Left lung (tissue), 10 donors: ENCODE results near the gene HNRNPM. TPM values are rescaled to one million over a fixed set of nuclear protein-coding genes. Genes with fewer than 3 reads are reported as not detected.
A peak's percentile ranks its signal among the peaks of the same experiment; 100 is the strongest.

ENCODE experiments used
- ATAC-seq: fragments of 200-7000 bp; cut with Tn5 transposase; one replicate; pipeline ENCODE4 v1.9.1; 2020; ENCODE audit warnings: moderate library complexity
- DNase-seq, 4 donors: peaks; one replicate each; pipeline ENCODE4 v3.0.0-alpha.2; 2013 to 2020
- H3K27ac ChIP-seq, 2 donors: fragments of 200-600 bp; sonication (generic) in 1 of 2; one replicate each; pipeline versions ENCODE4 v1.5.0 to v1.8.0; 2020 to 2021
- H3K27me3 ChIP-seq, 2 donors: fragments of 200-600 bp; sonication (generic) in 1 of 2; one replicate each; pipeline versions ENCODE4 v1.5.0 to v1.8.0; 2020 to 2021
- H3K36me3 ChIP-seq, 2 donors: fragments of 200-600 bp; sonication (generic) in 1 of 2; one replicate each; pipeline versions ENCODE4 v1.5.0 to v1.8.0; 2020 to 2021
- H3K4me1 ChIP-seq, 2 donors: fragments of 200-600 bp; one replicate each; pipeline ENCODE4 v1.8.0; 2021
- H3K4me3 ChIP-seq, 2 donors: fragments of 200-600 bp; sonication (generic) in 1 of 2; one replicate each; pipeline versions ENCODE4 v1.5.0 to v1.8.0; 2020 to 2021; ENCODE audit warnings: mild to moderate bottlenecking in 1 of 2
- H3K9me3 ChIP-seq, 2 donors: fragments of 200-600 bp; sonication (generic) in 1 of 2; one replicate each; pipeline versions ENCODE4 v1.5.0 to v1.8.0; 2020 to 2021
- intact Hi-C, 2 donors: fragments of 100-400 bp; cut with DNase I; formaldehyde crosslinking; loops; one replicate each; pipeline versions ENCODE4 v1.11.2 to v1.14.2; 2022
- polyA plus RNA-seq, 6 donors: library from polyadenylated mRNA; unstranded; fragments of 120-200 nt; gene quantifications; one replicate each; pipeline ENCODE4 v1.2.1, GENCODE V29; 2013; ENCODE audit not compliant: insufficient read length in 6 of 6
- total RNA-seq, 2 donors: library from RNA; stranded (reverse); fragmentation: NEBNext Ultra II Directional; extraction: Animal tissue kit (Norgen Biotek cat#: 25700); gene quantifications; one replicate each; pipeline ENCODE4 v1.2.1, GENCODE V29; 2021
- TF ChIP-seq, protein P1 (sequence below), 2 donors: fragments of 200-600 bp; sonication (generic) in 1 of 2; IDR thresholded peaks; one replicate each; pipeline versions ENCODE4 v1.5.0 to v1.8.0; 2021; ENCODE audit warnings: antibody characterized with exemption in 2 of 2
- donor health status: DM: no; HTN: yes; CAD: no.
- donor health status: DM: no; HTN: no; CAD: no.

HNRNPM gene
- total and polyA plus RNA-seq, 8 donors: 121 to 382 (median 335) TPM

DNA sequence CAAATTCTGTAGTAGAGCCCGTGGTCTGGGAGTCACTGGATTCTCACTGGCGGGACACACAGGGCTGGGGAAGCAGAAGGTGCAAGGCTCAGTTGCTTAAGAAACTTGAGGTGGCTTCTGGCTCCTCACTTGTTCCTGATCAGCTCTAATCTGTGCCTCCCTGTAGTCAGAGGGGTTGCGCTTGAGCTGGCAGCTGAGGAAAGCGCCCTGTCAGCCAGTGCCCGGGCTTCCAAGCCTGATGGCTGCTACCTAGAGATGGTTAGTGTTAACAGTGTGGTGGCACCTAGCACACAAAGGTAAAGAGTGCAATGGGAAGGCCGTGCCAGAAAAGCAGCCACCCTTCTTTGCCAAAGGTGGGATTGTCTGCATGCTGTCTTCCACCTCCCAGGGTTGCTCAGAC, 8.8 kb downstream of the HNRNPM start:
- intact Hi-C loops: no loop called here
- TF ChIP-seq, protein P1, sequence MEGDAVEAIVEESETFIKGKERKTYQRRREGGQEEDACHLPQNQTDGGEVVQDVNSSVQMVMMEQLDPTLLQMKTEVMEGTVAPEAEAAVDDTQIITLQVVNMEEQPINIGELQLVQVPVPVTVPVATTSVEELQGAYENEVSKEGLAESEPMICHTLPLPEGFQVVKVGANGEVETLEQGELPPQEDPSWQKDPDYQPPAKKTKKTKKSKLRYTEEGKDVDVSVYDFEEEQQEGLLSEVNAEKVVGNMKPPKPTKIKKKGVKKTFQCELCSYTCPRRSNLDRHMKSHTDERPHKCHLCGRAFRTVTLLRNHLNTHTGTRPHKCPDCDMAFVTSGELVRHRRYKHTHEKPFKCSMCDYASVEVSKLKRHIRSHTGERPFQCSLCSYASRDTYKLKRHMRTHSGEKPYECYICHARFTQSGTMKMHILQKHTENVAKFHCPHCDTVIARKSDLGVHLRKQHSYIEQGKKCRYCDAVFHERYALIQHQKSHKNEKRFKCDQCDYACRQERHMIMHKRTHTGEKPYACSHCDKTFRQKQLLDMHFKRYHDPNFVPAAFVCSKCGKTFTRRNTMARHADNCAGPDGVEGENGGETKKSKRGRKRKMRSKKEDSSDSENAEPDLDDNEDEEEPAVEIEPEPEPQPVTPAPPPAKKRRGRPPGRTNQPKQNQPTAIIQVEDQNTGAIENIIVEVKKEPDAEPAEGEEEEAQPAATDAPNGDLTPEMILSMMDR (IDR thresholded peaks at IDR 0.05): no peak
- Histone ChIP-seq H3K9me3 (no peaks in the 10 kb centered on the region), H3K27me3 (no peaks in the 10 kb centered on the region), H3K27ac (no peak overlapping the region), H3K36me3 (peaks cover 0 to 35% of the 10 kb centered on the region in 2 donors), H3K4me3 (no peak overlapping the region), H3K4me1 (peaks cover 37 to 95% of the 10 kb centered on the region in 2 donors)
- DNase-seq (no peak), ATAC-seq (no peak)

DNA sequence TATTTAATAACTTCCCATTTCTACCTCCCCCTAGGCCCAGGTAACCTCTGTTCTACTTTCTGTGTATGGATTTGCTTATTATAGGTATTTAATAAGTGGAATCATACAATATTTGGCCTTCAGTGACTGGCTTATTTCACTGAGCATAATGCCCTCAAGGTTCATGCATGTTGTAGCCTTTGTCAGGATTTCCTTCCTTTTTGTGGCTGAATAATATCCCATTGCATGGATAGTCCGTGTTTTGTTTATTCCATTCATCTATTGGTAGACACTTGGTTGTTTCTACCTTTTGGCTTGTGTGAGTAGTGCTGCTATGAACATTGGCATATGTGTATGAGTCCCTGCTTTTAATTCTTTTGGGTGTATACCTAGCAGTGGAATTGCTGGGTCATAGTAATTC, 9.4 kb downstream of the HNRNPM start:
- Histone ChIP-seq H3K9me3 (no peaks in the 10 kb centered on the region), H3K4me3 (no peak overlapping the region), H3K4me1 (peaks cover 39 to 95% of the 10 kb centered on the region in 2 donors), H3K27ac (peak overlapping the region in 1 of 2 donors; percentile 23), H3K36me3 (peaks cover 0 to 38% of the 10 kb centered on the region in 2 donors), H3K27me3 (no peaks in the 10 kb centered on the region)
- intact Hi-C loops: no loop called here
- DNase-seq: no peak
- TF ChIP-seq, protein P1 (IDR thresholded peaks at IDR 0.05): no peak
- ATAC-seq: no peak

DNA sequence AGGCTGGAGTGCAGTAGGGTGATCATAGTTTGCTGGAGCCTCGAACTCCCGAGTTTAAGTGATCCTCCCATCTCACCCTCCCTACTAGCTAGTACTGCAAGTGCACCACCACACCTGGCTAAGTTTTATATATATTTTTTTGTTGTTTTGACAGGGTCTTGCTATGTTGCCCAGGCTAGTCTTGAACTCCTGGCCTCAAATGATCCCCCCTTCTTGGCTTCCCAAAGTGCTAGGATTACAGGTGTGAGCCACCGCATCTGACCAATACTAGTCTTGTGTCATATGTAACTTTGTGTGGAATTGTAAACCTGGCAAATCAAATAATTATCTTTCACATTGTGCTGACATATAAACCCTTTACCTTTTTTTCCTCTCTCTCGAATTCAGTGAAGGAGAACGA, 10.2 kb downstream of the HNRNPM start:
- Histone ChIP-seq H3K27me3 (no peaks in the 10 kb centered on the region), H3K4me3 (no peak overlapping the region), H3K4me1 (peaks cover 45 to 97% of the 10 kb centered on the region in 2 donors), H3K36me3 (peaks cover 0 to 38% of the 10 kb centered on the region in 2 donors), H3K9me3 (no peaks in the 10 kb centered on the region), H3K27ac (no peak overlapping the region)
- ATAC-seq (no peak), DNase-seq (no peak)
- intact Hi-C loops: no loop called here
- TF ChIP-seq, protein P1 (IDR thresholded peaks at IDR 0.05): no peak

DNA sequence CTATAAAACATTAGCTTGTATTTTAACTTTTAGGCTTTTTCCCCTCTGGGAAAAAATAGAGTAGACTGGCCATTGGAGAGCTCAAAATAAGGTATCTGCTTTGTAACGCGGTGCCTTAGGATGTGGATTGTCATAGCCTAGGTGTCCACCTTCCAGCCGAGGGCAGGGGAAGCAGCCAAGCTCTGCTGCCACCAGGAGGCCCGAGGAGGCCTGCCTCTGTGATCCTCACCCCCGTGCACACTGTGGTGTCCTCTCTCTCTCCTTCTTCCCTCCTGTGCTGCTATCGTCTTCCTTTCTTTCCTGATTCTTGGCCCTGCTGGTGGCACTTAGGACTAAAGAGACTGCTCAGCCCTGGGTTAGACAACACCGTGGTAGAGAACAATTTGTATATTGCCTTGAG, 11.3 kb downstream of the HNRNPM start:
- H3K4me3 ChIP-seq: no peak overlapping the region
- H3K4me1 ChIP-seq: peaks cover 55 to 97% of the 10 kb centered on the region in 2 donors
- H3K36me3 ChIP-seq: peaks cover 0 to 38% of the 10 kb centered on the region in 2 donors
- intact Hi-C loops: no loop called here
- H3K27me3 ChIP-seq: no peaks in the 10 kb centered on the region
- H3K27ac ChIP-seq: no peak overlapping the region
- no peak for DNase-seq
- H3K9me3 ChIP-seq: no peaks in the 10 kb centered on the region
- ATAC-seq: no peak
- TF ChIP-seq, protein P1 (IDR thresholded peaks at IDR 0.05): no peak

DNA sequence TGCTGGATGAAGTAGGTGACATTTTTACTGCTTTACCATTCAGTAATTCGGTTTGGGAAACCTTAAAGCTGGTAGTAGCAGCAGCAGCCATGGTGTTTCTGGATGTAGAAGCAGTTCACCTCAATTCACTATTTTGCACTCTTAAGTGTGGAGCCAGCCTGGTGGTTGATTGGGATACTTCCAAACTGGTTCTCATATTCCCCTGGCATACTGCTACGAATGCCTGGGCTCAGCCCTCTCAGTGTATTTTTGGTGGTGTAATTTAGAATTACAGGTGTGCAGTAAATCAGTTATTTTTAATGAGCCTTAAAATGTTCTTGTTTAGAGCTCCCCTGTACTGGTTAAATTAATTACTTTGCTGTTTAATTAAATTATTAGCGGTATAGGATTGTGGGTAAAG, 12.4 kb downstream of the HNRNPM start:
- ATAC-seq: no peak
- H3K9me3 ChIP-seq: no peaks in the 10 kb centered on the region
- no peak overlapping the region for H3K27ac ChIP-seq
- TF ChIP-seq, protein P1 (IDR thresholded peaks at IDR 0.05): no peak
- no peaks in the 10 kb centered on the region for H3K27me3 ChIP-seq
- no peak for DNase-seq
- intact Hi-C loops: no loop called here
- H3K4me1 ChIP-seq: peaks cover 48 to 92% of the 10 kb centered on the region in 2 donors
- peaks cover 0 to 42% of the 10 kb centered on the region in 2 donors for H3K36me3 ChIP-seq
- H3K4me3 ChIP-seq: no peak overlapping the region
